Nucleus accumbens (tissue), 56 donors: ENCODE measurements around the gene RNF20.
"Not testable (repeated sequence)": the region's sequence is repeated elsewhere in the genome, so short reads cannot be mapped to it uniquely, and the experiment has no call there.

Experiments used
- DNase-seq, 56 donors: peaks; one replicate each; lab custom pipeline; 2025; lab: John Stamatoyannopoulos, UW

Gene RNF20

GRCh38 chr9:101586651-101587050 is 53.0 kb downstream of the RNF20 start:
- no peak for DNase-seq

GRCh38 chr9:101587332-101588043 is 53.8 kb downstream of the RNF20 start:
- no peak for DNase-seq

- DNase-seq = not testable (repeated sequence)
Observed at GRCh38 chr9:101590074-101590473, 56.4 kb downstream of the RNF20 start.

- no peak for DNase-seq
Observed at GRCh38 chr9:101590901-101591300, 57.2 kb downstream of the RNF20 start.

GRCh38 chr9:101591787-101592446 is 58.3 kb downstream of the RNF20 start:
- DNase-seq = no peak

- no peak for DNase-seq
Observed at GRCh38 chr9:101592788-101593187, 59.1 kb downstream of the RNF20 start.

GRCh38 chr9:101593345-101593744 is 59.7 kb downstream of the RNF20 start:
- DNase-seq = no peak

- DNase-seq = no peak
Observed at GRCh38 chr9:101594796-101595195, 61.1 kb downstream of the RNF20 start, which contains the start of gene PPP3R2. TSS of gene PPP3R2 (minus strand) at chr9:101594969. CDS start at chr9:101594921, 48 bp downstream.

GRCh38 chr9:101601904-101602765 is 68.5 kb downstream of the RNF20 start:
- peak in 17 of 56 donors; percentile 1 to 20 (median 7) for DNase-seq

- DNase-seq = no peak
Observed at GRCh38 chr9:101604296-101604695, 70.6 kb downstream of the RNF20 start.

- no peak for DNase-seq
Observed at GRCh38 chr9:101605547-101605946, 71.9 kb downstream of the RNF20 start.
